Adipose tissue (tissue), 3 donors: ENCODE measurements around the gene UNCX. TPM values are rescaled to one million over a fixed set of nuclear protein-coding genes. Genes with fewer than 3 reads are reported as not detected.
"Not testable (repeated sequence)": the region's sequence is repeated elsewhere in the genome, so short reads cannot be mapped to it uniquely, and the experiment has no call there.

Source experiments
- H3K27ac ChIP-seq: one replicate; pipeline ENCODE4 v1.5.1; 2013; ENCODE audit warnings: low read depth, low read length
- WGBS, 3 donors: extraction: QIAGEN DNeasy Blood & Tissue Kit; methylation state at CpG; one replicate each; pipeline ENCODE4 v1.1.7; 2013; 5-methylcytosine and 5-hydroxymethylcytosine counted together
- polyA plus RNA-seq, 3 donors: library from polyadenylated mRNA; stranded (reverse); fragments of 200-250 nt; gene quantifications; one replicate each; pipeline ENCODE4 v1.2.3, GENCODE V29; 2013
- donor health status: healthy with polysubstance abuse.
- donor health status: Bipolar disorder and iron deficiency.
- donor health status: healthy.

The UNCX gene
- polyA plus RNA-seq: not detected

GRCh38 chr7:1232623-1233332 lies at the start of gene UNCX:
TSS of gene UNCX (plus strand) at chr7:1232872. CDS start at chr7:1233018, 146 bp downstream.
- no peak within 1 kb of the TSS for H3K27ac ChIP-seq

GRCh38 chr7:1187127-1187526 lies 45.5 kb upstream of the UNCX start:
- WGBS, 3 donors: 60 to 78% (median 64%) methylated on average over 11 of the region's 11 CpGs
- no peak overlapping the region for H3K27ac ChIP-seq

More at GRCh38 chr7:1232623-1233332, at the start of gene UNCX:
- 3 to 6% (median 4%) methylated on average over 53 to 81 of the region's 81 CpGs for WGBS, 3 donors

- WGBS, 3 donors: 77 to 82% (median 79%) methylated on average over 5 to 6 of the region's 6 CpGs
- H3K27ac ChIP-seq: no peak overlapping the region
These were observed 43.9 kb upstream of the UNCX start for GRCh38 chr7:1188720-1189294.

- no peak overlapping the region for H3K27ac ChIP-seq
- WGBS, 3 donors: 81 to 93% (median 90%) methylated on average over 10 of the region's 10 CpGs
These were observed 42.5 kb upstream of the UNCX start for GRCh38 chr7:1189986-1190772.

GRCh38 chr7:1192171-1192676 lies 40.4 kb upstream of the UNCX start:
- WGBS, 3 donors: 22 to 51% (median 25%) methylated on average over 15 of the region's 15 CpGs

GRCh38 chr7:1193593-1194424 lies 38.9 kb upstream of the UNCX start:
- H3K27ac ChIP-seq: no peak overlapping the region
- WGBS, 3 donors: 20 to 42% (median 38%) methylated on average over 35 to 36 of the region's 36 CpGs

More at GRCh38 chr7:1192171-1192676, 40.4 kb upstream of the UNCX start:
- no peak overlapping the region for H3K27ac ChIP-seq

GRCh38 chr7:1196441-1196840 lies 36.2 kb upstream of the UNCX start:
- WGBS, 3 donors: 25 to 50% methylated on average over 2 of the region's 4 CpGs; no CpG with 5 or more reads in 1 of the 3 donors
- not testable (repeated sequence) for H3K27ac ChIP-seq

GRCh38 chr7:1196950-1197349 lies 35.7 kb upstream of the UNCX start:
- 79 to 92% (median 90%) methylated on average over 6 of the region's 6 CpGs for WGBS, 3 donors
- no peak overlapping the region for H3K27ac ChIP-seq

- no peak overlapping the region for H3K27ac ChIP-seq
These were observed 34.6 kb upstream of the UNCX start for GRCh38 chr7:1197997-1198625.

GRCh38 chr7:1200045-1200444 lies 32.6 kb upstream of the UNCX start:
- 50 to 62% (median 51%) methylated on average over 19 of the region's 19 CpGs for WGBS, 3 donors
- no peak overlapping the region for H3K27ac ChIP-seq

More at GRCh38 chr7:1197997-1198625, 34.6 kb upstream of the UNCX start:
- 37 to 59% (median 53%) methylated on average over 15 of the region's 15 CpGs for WGBS, 3 donors

GRCh38 chr7:1201916-1202315 lies 30.8 kb upstream of the UNCX start:
- 71 to 85% (median 81%) methylated on average over 15 of the region's 15 CpGs for WGBS, 3 donors
- no peak overlapping the region for H3K27ac ChIP-seq

- 88 to 95% (median 90%) methylated on average over 6 of the region's 6 CpGs for WGBS, 3 donors
- not testable (repeated sequence) for H3K27ac ChIP-seq
These were observed 29.8 kb upstream of the UNCX start for GRCh38 chr7:1202914-1203313.

GRCh38 chr7:1204460-1205140 lies 28.1 kb upstream of the UNCX start:
- 52 to 66% (median 58%) methylated on average over 19 of the region's 19 CpGs for WGBS, 3 donors
- no peak overlapping the region for H3K27ac ChIP-seq

GRCh38 chr7:1205742-1206141 lies 26.9 kb upstream of the UNCX start:
- 87 to 91% (median 88%) methylated on average over 7 of the region's 7 CpGs for WGBS, 3 donors
- H3K27ac ChIP-seq: not testable (repeated sequence)

GRCh38 chr7:1209097-1209496 lies 23.6 kb upstream of the UNCX start:
- WGBS, 3 donors: 70 to 77% (median 75%) methylated on average over 14 of the region's 14 CpGs
- no peak overlapping the region for H3K27ac ChIP-seq

GRCh38 chr7:1210321-1210978 lies 22.2 kb upstream of the UNCX start:
- WGBS, 3 donors: 14 to 15% (median 15%) methylated on average over 18 of the region's 18 CpGs

More at GRCh38 chr7:1210321-1210978, 22.2 kb upstream of the UNCX start:
- no peak overlapping the region for H3K27ac ChIP-seq
